Stimulated activated CD4-positive, alpha-beta T cell treated with anti-CD3 and anti-CD28 coated beads, TNF-alpha, amount 100 ng/mL, for 24 hours (primary cell): Measurements from ENCODE around the gene SCN3A.

Experiments used
- DNase-seq, 3 experiments: peaks; one replicate each; pipeline ENCODE4 v3.0.0-alpha.2; 2020; ENCODE audit warnings: low read depth in 3 of 3

The SCN3A gene

GRCh38 chr2:165203689-165204559, at the start of gene SCN3A:
Gene SCN3A (minus strand): TSS chr2:165204050. CDS start chr2:165176394, 27,656 bp downstream.
- DNase-seq, result peak in 1 of 3 experiments; percentile 0

GRCh38 chr2:165253178-165253577, 49.3 kb upstream of the SCN3A start:
- DNase-seq, result no peak

GRCh38 chr2:165251366-165251765, 47.5 kb upstream of the SCN3A start:
- DNase-seq, result no peak

- DNase-seq, result no peak
Observed at GRCh38 chr2:165248238-165248637, 44.4 kb upstream of the SCN3A start.

GRCh38 chr2:165245081-165245793, 41.4 kb upstream of the SCN3A start:
- no peak for DNase-seq

GRCh38 chr2:165240916-165241315, 37.1 kb upstream of the SCN3A start:
- no peak for DNase-seq

- DNase-seq, result no peak
Observed at GRCh38 chr2:165239856-165240515, 36.1 kb upstream of the SCN3A start.

- no peak for DNase-seq
Observed at GRCh38 chr2:165239230-165239629, 35.4 kb upstream of the SCN3A start, which contains the start of gene SCN2A. Gene SCN2A (plus strand): TSS chr2:165239414. CDS start chr2:165295824, 56,410 bp downstream.

- no peak for DNase-seq
Observed at GRCh38 chr2:165238295-165238694, 34.4 kb upstream of the SCN3A start.

- no peak for DNase-seq
Observed at GRCh38 chr2:165237056-165237455, 33.2 kb upstream of the SCN3A start.

- DNase-seq, result no peak
Observed at GRCh38 chr2:165227571-165227970, 23.7 kb upstream of the SCN3A start.

- DNase-seq, result no peak
Observed at GRCh38 chr2:165224941-165225340, 21.1 kb upstream of the SCN3A start.

- no peak for DNase-seq
Observed at GRCh38 chr2:165219481-165219880, 15.6 kb upstream of the SCN3A start.

- no peak for DNase-seq
Observed at GRCh38 chr2:165214093-165214492, 10.2 kb upstream of the SCN3A start.

GRCh38 chr2:165208094-165208493, 4.2 kb upstream of the SCN3A start:
- DNase-seq, result no peak

GRCh38 chr2:165205865-165206264, 2.0 kb upstream of the SCN3A start:
- no peak for DNase-seq

GRCh38 chr2:165202239-165202638, 1.6 kb downstream of the SCN3A start:
- DNase-seq, result no peak

GRCh38 chr2:165198181-165198580, 5.7 kb downstream of the SCN3A start:
- DNase-seq, result no peak

- DNase-seq, result no peak
Observed at GRCh38 chr2:165197346-165197745, 6.5 kb downstream of the SCN3A start.

GRCh38 chr2:165196411-165196810, 7.4 kb downstream of the SCN3A start:
- no peak for DNase-seq

- no peak for DNase-seq
Observed at GRCh38 chr2:165193178-165193777, 10.6 kb downstream of the SCN3A start.

- DNase-seq, result no peak
Observed at GRCh38 chr2:165192729-165193128, 11.1 kb downstream of the SCN3A start.
